GM11168 (cell line): Measurements from ENCODE around the gene APOBR.
"Not testable (repeated sequence)": the region's sequence is repeated elsewhere in the genome, so short reads cannot be mapped to it uniquely, and the experiment has no call there.

Experiments used
- in situ Hi-C: fragments of 300-500 bp; cut with MboI; formaldehyde crosslinking; loops from one replicate; pipeline ENCODE4 v1.12.0; 2022; ENCODE audit warnings: low sequenced_read_pairs; ENCODE audit not compliant: unreplicated experiment

APOBR gene

DNA sequence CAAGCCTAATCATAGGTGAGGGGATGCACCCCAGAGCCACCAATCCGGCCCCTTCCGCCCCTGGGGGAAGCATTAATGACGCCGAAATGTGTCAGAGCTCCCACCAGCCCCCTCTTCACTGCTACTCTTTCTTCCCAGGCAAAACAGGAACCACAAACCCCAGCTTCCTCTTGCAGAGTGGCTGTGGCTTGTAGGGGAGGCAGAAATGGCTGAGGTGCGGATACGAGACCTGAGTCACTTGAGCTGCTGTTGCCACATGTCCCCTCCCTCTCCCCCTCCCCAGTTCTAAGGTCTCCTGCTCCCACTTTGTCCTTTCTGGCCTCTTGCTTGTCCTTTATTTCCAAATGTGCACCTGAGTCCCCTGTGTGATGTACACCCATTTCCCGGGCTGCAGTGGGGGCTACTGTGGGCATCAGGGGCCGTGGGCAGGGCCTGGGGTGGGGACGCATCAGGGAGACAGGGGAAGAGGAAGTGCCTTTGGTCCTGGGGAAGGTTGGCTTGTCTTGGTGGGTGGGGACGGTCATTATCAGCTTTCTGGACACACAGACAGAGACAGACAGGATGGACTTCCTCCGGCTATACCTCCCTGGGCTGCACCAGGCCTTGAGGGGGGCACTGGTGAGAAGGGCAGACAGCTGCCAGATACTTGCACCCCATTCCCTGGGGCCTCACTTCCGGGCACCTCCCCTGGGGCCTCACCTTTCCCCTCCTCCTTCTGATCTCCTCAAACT lies at the start of gene APOBR:
Gene APOBR (plus strand): TSS at position 523 of the 731 bp plus-strand sequence. CDS start 39 bp downstream, at position 562.
- in situ Hi-C loops = no loop called here

GRCh38 chr16:28446388-28446787 lies 48.1 kb upstream of the APOBR start:
- in situ Hi-C loops = not testable (repeated sequence)

- in situ Hi-C loops = not testable (repeated sequence)
Observed at GRCh38 chr16:28447081-28447480, 47.4 kb upstream of the APOBR start.

GRCh38 chr16:28473714-28474265 lies 20.7 kb upstream of the APOBR start:
- in situ Hi-C loops = no loop called here

DNA sequence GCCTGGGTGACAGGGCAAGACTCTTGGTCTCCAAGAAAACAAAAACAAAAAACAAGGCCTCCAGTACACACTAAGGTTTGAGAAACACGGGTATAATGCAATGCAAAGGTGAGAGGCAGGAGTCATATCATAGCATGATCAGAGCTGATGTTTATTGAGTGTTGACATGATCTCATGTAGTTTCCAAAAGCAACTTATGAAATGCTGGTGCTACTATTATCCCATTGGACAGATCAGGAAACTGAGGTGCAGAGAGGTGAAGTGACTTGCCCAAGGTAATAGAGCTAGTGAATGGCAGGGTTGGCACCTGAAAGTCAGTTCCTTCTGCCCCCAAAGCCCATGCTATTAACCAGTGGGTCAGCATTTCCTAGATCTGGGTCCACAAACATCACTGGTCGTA lies 19.2 kb upstream of the APOBR start:
- in situ Hi-C loops = no loop called here

DNA sequence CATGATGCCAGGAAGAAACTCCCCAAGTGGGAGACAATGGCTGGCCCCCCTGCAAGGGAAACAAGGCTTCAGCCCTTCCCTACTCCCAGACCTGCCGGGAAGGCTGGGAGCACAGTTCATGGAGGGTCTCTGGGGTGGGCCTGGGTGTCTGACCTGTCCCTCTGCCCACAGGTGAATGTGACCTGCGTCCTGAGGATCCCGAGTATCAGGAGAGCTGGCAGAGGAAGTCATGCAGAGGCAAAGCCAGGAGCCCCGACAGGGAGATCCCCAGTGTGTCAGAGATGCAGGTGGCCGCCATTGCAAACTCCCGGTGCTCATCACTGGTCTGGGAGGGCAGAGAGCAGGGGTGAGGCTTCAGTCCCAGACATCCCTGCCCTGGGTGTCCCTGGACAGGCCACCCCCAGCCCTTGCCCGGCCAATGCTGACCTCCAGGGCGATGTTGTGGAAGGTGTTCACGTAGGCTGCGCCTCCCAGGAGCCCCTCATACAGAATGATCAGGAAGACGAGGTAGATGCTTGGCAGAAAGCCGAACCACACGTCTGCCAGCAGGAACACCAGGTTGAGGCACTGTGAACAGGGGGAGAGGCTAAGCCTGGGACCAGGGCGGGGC lies 17.0 kb upstream of the APOBR start:
- in situ Hi-C loops = no loop called here

- in situ Hi-C loops = no loop called here
Observed at GRCh38 chr16:28478506-28479180, 15.8 kb upstream of the APOBR start.

DNA sequence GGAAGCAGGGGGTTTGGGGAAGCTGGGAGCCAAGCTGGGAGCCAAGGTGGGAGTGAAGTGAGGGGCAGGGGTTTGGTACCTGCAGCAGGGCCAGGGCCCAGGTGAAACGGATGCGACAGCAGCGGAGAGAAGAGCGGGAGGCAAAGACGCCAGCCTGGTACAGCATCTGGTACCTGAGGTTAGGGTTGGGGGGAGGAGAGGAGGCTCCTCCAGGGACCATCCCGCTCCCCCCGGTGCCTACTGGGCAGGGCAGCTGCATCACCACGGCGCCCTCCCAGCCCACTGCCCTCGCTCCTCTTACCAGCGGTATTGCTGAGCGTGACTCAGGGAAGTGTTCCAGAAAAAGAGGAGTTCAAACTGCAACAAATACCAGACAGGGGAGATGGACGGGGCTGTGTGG lies 12.4 kb upstream of the APOBR start:
- in situ Hi-C loops = no loop called here

DNA sequence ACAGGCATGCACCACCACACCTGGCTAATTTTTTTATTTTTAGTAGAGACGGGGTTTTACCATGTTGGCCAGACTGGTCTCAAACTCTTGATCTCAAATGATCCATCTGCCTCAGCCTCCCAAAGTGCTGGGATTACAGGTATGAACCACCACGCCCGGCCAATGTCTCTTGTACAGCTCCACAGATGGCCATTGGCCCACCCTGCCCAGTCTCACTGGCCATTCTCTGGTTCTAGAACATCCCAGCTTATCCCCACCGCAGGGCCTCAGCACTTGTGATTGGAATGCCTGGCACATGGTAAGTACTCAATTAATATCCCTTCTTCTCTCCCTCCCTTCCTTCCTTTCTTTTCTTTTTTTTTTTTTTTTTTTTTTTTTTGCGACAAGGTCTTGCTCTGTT lies 11.1 kb upstream of the APOBR start:
- in situ Hi-C loops = not testable (repeated sequence)

DNA sequence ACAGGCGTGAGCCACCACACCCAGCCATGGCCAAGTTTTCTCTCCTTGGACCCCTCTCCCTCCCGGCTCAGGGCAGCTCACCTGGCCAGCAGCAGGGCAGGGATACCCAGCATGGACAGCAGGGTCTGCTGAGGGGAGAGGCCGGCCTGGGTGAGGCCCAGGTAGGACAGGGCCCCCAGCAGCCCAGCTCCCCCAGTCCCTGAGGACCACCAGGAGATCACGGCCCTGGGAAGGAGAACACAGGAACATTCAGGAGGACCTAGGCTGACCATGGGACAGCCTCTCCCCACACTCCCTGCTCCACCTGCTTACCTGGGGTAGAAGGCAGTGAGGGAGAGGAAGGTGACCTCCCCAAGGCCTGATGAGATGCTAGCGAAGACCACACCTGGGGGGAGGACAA lies 8.2 kb upstream of the APOBR start:
- in situ Hi-C loops = no loop called here

- in situ Hi-C loops = no loop called here
Observed at GRCh38 chr16:28491230-28491969, 3.0 kb upstream of the APOBR start.

DNA sequence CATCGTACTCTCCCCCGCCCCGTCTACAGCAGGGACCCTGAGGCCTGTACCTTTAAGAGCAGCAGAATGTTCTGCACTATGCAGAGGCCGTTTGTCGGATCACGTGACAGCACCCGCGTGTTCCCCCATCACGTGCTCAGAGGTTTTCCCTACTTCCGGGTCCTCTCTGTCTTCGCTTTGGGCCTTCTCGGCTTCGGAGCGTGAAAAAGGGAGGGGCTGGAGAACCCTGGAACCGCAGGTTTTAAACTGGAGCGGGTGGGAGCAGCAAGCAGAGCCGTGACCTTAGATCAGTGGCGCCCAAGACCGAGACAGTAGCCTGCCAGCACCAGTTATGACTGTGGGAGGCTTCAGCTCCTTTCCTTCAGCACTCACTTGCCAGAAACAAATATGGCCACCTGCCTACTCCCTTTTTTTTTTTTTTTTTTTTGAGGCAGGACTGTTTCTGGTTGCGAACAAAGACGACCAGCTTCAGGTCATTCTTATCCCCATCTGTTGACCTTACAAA lies 2.4 kb upstream of the APOBR start, which contains the start of gene CLN3:
Gene CLN3 (minus strand): TSS at position 105 of the 505 bp plus-strand sequence. CDS start 315 bp downstream, outside the sequence.
- in situ Hi-C loops = no loop called here

DNA sequence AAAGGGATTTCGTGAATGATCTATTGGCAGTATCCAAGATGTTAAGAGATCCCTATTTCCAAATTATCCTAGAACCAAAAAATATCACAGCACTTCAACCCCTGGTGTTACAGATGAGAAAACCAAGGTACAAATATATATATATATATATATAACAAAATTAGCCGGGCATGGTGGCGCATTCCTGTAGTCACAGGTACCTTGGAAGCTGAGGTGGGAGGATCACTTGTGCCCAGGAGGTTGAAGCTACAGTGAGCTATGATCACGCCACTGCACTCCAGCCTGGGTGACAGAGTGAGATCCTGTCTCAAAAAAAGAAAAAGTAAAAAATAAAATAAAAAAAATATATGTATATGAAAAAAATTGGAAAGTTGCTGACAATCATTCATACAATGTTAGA lies 1.9 kb upstream of the APOBR start:
- in situ Hi-C loops = no loop called here

- in situ Hi-C loops = no loop called here
Observed at GRCh38 chr16:28495098-28495793, 803 bp downstream of the APOBR start.

DNA sequence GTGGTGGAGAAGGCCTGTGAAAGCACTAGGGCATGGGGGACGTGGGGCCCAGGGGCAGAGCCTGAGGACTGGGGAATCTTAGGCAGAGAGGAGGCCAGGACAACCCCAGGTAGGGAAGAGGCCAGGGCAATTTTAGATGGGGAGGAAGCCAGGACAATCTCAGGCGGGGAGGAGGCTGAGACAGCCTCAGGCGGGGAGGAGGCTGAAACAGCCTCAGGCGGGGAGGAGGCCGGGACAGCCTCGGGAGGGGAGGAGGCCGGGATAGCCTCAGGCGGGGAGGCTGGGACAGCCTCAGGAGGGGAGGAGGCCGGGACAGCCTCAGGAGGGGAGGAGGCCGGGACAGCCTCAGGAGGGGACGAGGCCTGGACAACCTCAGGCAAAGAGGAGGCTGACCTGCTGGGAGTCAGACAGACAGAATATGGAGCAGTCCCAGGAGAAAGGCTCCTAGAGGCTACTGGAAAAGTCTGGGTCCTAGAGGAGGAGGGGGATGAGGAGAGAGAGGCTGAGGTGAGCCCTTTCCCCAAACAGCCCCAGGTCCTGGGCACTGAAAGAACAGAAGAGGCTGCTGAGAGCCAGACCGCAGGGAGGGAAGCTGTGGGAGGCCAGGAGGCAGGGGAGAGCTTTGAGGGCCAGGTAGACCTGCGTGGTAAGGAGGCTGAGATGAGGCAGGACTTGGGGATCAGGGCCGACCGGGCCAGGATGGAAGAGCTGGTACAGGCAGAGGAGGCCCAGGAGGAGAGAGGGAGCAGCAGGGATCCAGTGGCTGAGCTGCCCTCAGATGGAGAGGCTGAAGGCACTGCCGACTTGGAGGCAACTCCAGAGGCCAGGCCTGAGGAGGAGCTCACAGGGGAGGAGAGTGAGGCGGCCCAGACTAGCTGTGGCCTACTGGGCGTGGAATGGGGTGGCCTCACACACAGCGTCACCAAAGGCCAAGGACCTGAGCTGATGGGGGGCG lies 1.6 kb downstream of the APOBR start:
- in situ Hi-C loops = no loop called here

GRCh38 chr16:28496844-28497243 lies 2.4 kb downstream of the APOBR start:
- in situ Hi-C loops = no loop called here

DNA sequence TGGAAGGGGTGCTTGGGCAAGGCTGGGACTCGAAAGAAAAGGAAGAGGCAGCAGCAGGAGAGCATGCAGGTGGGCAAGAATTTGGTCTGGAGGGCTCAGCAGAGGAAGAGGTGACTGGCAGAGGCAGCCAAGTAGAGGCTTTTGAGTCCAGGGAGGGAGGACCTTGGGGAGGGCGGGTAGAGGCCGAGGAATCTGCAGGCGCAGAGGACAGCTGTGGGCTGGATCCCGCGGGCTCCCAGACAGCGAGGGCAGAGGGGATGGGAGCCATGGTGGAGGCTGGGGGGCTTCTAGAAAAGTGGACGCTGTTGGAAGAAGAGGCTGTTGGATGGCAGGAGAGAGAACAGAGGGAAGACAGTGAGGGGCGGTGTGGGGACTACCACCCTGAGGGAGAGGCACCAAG lies 2.9 kb downstream of the APOBR start:
- in situ Hi-C loops = no loop called here

DNA sequence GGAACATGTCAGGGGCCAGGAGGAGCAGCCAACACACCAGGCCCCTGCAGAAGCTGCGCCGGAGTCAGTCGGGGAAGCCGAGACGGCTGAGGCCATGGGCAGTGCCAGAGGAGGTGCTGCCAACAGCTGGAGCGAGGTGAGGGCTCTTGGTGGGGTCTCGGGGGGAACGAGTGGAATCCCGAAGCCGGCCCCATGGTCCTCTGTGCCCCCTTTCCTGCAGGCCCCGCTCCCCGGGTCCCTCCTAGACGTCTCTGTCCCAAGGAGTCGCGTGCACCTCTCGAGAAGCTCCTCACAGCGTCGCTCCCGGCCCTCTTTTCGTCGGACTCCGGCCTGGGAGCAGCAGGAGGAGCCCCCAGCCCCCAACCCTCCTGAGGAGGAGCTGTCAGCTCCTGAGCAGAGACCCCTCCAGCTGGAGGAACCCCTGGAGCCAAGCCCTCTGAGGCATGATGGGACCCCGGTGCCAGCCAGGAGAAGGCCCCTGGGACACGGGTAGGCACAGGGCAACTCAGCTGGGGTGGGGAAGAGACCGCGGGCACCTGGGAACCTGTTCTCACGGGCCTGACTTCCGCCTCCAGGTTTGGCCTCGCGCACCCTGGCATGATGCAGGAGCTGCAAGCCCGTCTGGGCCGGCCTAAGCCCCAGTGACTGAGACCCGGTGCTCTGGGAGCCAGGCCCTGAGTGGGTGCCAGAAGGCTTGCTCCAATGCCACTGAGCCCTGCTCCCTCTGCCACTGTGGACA lies 3.6 kb downstream of the APOBR start:
- in situ Hi-C loops = no loop called here
